Hepatocyte (in vitro differentiated cells): Measurements from ENCODE around the gene PIAS1. TPM values are rescaled to one million over a fixed set of nuclear protein-coding genes. Genes with fewer than 3 reads are reported as not detected.

ENCODE experiments used
- DNase-seq: peaks from one replicate; pipeline ENCODE4 v3.0.0-alpha.2; 2016; ENCODE audit warnings: low spot score
- H2AFZ ChIP-seq: fragments of 200-600 bp; sonication (generic); 2 replicates; pipeline ENCODE4 v1.6.0; 2016; ENCODE audit warnings: antibody characterized with exemption, mild to moderate bottlenecking
- H3K27ac ChIP-seq: fragments of 200-600 bp; sonication (generic); 2 replicates; pipeline ENCODE4 v1.5.1; 2016; ENCODE audit warnings: mild to moderate bottlenecking
- H3K27me3 ChIP-seq: fragments of 200-600 bp; sonication (generic); 2 replicates; pipeline ENCODE4 v1.6.1; 2016
- H3K36me3 ChIP-seq: fragments of 200-600 bp; sonication (generic); replicated peaks from 2 replicates; pipeline ENCODE4 v1.5.1; 2016; ENCODE audit warnings: low read depth; ENCODE audit not compliant: insufficient read depth
- H3K4me1 ChIP-seq: fragments of 200-600 bp; sonication (generic); 2 replicates; pipeline ENCODE4 v1.5.1; 2016; ENCODE audit warnings: mild to moderate bottlenecking, moderate library complexity; ENCODE audit not compliant: insufficient read depth
- H3K4me2 ChIP-seq: fragments of 200-600 bp; sonication (generic); 2 replicates; pipeline ENCODE4 v1.6.0; 2016
- H3K4me3 ChIP-seq: fragments of 200-600 bp; sonication (generic); 2 replicates; pipeline ENCODE4 v1.5.1; 2016; ENCODE audit warnings: mild to moderate bottlenecking
- H3K79me2 ChIP-seq: fragments of 200-600 bp; sonication (generic); 2 replicates; pipeline ENCODE4 v1.6.0; 2017; ENCODE audit warnings: mild to moderate bottlenecking
- H3K9me2 ChIP-seq: fragments of 200-600 bp; sonication (generic); replicated peaks from 2 replicates; pipeline ENCODE4 v1.6.0; 2017; ENCODE audit warnings: mild to moderate bottlenecking; ENCODE audit not compliant: insufficient read depth
- H3K9me3 ChIP-seq: fragments of 200-600 bp; sonication (generic); 2 replicates; pipeline ENCODE4 v1.5.1; 2016; ENCODE audit warnings: low read depth, mild to moderate bottlenecking
- H4K20me1 ChIP-seq: fragments of 200-600 bp; sonication (generic); 2 replicates; pipeline ENCODE4 v1.6.0; 2016; ENCODE audit warnings: mild to moderate bottlenecking; ENCODE audit not compliant: insufficient read depth, poor library complexity, severe bottlenecking
- CTCF ChIP-seq: fragments of 200-600 bp; sonication (generic); IDR thresholded peaks from 2 replicates; pipeline ENCODE4 v1.5.1; 2016; ENCODE audit warnings: antibody characterized with exemption, mild to moderate bottlenecking; ENCODE audit not compliant: poor library complexity
- EZH2 ChIP-seq: fragments of 200-600 bp; sonication (generic); IDR thresholded peaks from 2 replicates; pipeline ENCODE4 v1.6.1; 2016; ENCODE audit warnings: antibody characterized with exemption, mild to moderate bottlenecking, borderline replicate concordance
- EZH2phosphoT487 ChIP-seq: fragments of 200-600 bp; sonication (generic); IDR thresholded peaks from one replicate; pipeline ENCODE4 v1.6.1; 2018; ENCODE audit warnings: antibody characterized with exemption, mild to moderate bottlenecking, low read depth, moderate library complexity; ENCODE audit not compliant: unreplicated experiment, severe bottlenecking
- WGBS: methylation state at CpG from one replicate; pipeline ENCODE4 v1.1.6; 2016; ENCODE audit warnings: low lambda C conversion rate; ENCODE audit errors: missing lambda C conversion rate; 5-methylcytosine and 5-hydroxymethylcytosine counted together
- polyA plus RNA-seq: library from polyadenylated mRNA; unstranded; fragments of >200 nt; fragmentation: Nextera tagmentation; extraction: Ambion mirVana; gene quantifications from 2 replicates; pipeline ENCODE4 v1.2.1, GENCODE V29; 2016
- total RNA-seq: library from RNA; depleted of rRNA; stranded (reverse); fragments of >200 nt; gene quantifications from 2 replicates; pipeline ENCODE4 v1.2.3, GENCODE V29; 2014

The PIAS1 gene
- total and polyA plus RNA-seq, 2 experiments from 2014 or later, result 22.6 to 45.4 TPM

- Histone ChIP-seq H3K4me2 (peak overlapping the region; percentile 71), H3K9me3 (no peaks in the 10 kb centered on the region), H3K4me1 (peaks cover 14% of the 10 kb centered on the region), H3K27me3 (no peaks in the 10 kb centered on the region), H2AFZ (no peak overlapping the region), H3K4me3 (no peak overlapping the region), H3K9me2 (no peaks in the 10 kb centered on the region), H3K79me2 (peaks cover 97% of the 10 kb centered on the region), H3K36me3 (no peaks in the 10 kb centered on the region), H3K27ac (peak overlapping the region; percentile 47), H4K20me1 (peaks cover 7% of the 10 kb centered on the region)
- TF ChIP-seq EZH2phosphoT487 (no peak), EZH2 (no peak), CTCF (no peak)
- WGBS, result 92% methylated on average over 2 of the region's 2 CpGs
- DNase-seq, result no peak
Observed at GRCh38 chr15:68114840-68115239, 60.7 kb downstream of the PIAS1 start.

- no peaks in the 10 kb centered on the region for H3K27me3 ChIP-seq
- no peak overlapping the region for H2AFZ ChIP-seq
- TF ChIP-seq CTCF (no peak), EZH2 (no peak), EZH2phosphoT487 (no peak)
- H3K36me3 ChIP-seq, result no peaks in the 10 kb centered on the region
- no peaks in the 10 kb centered on the region for H3K9me3 ChIP-seq
- 99% methylated on average over 2 of the region's 2 CpGs for WGBS
- no peak overlapping the region for H3K4me3 ChIP-seq
- H3K79me2 ChIP-seq, result peaks cover 100% of the 10 kb centered on the region
- H3K9me2 ChIP-seq, result no peaks in the 10 kb centered on the region
- H3K4me2 ChIP-seq, result no peak overlapping the region
- DNase-seq, result no peak
- H3K27ac ChIP-seq, result no peak overlapping the region
- peaks cover 5% of the 10 kb centered on the region for H4K20me1 ChIP-seq
- H3K4me1 ChIP-seq, result no peaks in the 10 kb centered on the region
Observed at GRCh38 chr15:68124700-68125099, 70.6 kb downstream of the PIAS1 start.

- H3K4me2 ChIP-seq, result no peak overlapping the region
- no peak for DNase-seq
- H3K27me3 ChIP-seq, result no peaks in the 10 kb centered on the region
- WGBS, result 80% methylated on average over 8 of the region's 8 CpGs
- H4K20me1 ChIP-seq, result peaks cover 3% of the 10 kb centered on the region
- H3K36me3 ChIP-seq, result no peaks in the 10 kb centered on the region
- H3K4me1 ChIP-seq, result no peaks in the 10 kb centered on the region
- H3K9me3 ChIP-seq, result no peaks in the 10 kb centered on the region
- peaks cover 100% of the 10 kb centered on the region for H3K79me2 ChIP-seq
- H3K9me2 ChIP-seq, result no peaks in the 10 kb centered on the region
- H3K27ac ChIP-seq, result no peak overlapping the region
- TF ChIP-seq EZH2phosphoT487, result no peak
- no peak for TF ChIP-seq EZH2
- TF ChIP-seq CTCF, result no peak
- no peak overlapping the region for H2AFZ ChIP-seq
- H3K4me3 ChIP-seq, result no peak overlapping the region
Observed at GRCh38 chr15:68126396-68126795, 72.3 kb downstream of the PIAS1 start.

- no peaks in the 10 kb centered on the region for H3K9me2 ChIP-seq
- H4K20me1 ChIP-seq, result peaks cover 8% of the 10 kb centered on the region
- H3K4me2 ChIP-seq, result no peak overlapping the region
- no peak overlapping the region for H3K4me3 ChIP-seq
- no peak for DNase-seq
- no peak overlapping the region for H2AFZ ChIP-seq
- WGBS, result 87% methylated on average over 3 of the region's 3 CpGs
- no peaks in the 10 kb centered on the region for H3K27me3 ChIP-seq
- no peaks in the 10 kb centered on the region for H3K36me3 ChIP-seq
- H3K4me1 ChIP-seq, result no peaks in the 10 kb centered on the region
- TF ChIP-seq EZH2, result no peak
- TF ChIP-seq EZH2phosphoT487, result no peak
- TF ChIP-seq CTCF, result no peak
- no peaks in the 10 kb centered on the region for H3K9me3 ChIP-seq
- H3K79me2 ChIP-seq, result peaks cover 94% of the 10 kb centered on the region
- H3K27ac ChIP-seq, result no peak overlapping the region
Observed at GRCh38 chr15:68129072-68129471, 75.0 kb downstream of the PIAS1 start.
